Tibial artery (tissue), 4 donors: ENCODE measurements around the gene NOL8.

Source experiments
- DNase-seq, 2 donors: peaks; one replicate each; pipeline ENCODE4 v3.0.0-alpha.2; 2019
- H3K27ac ChIP-seq, 2 donors: fragments of 200-600 bp; sonication (generic) in 1 of 2; 1 replicate in 1 of 2; 2 replicates in 1 of 2; pipeline ENCODE4 v1.5.1; 2018 to 2019; ENCODE audit warnings: mild to moderate bottlenecking in 1 of 2
- H3K27me3 ChIP-seq, 2 donors: fragments of 200-600 bp; sonication (generic) in 1 of 2; one replicate each; pipeline versions ENCODE4 v1.5.1 to v1.6.0; 2016 to 2019
- H3K36me3 ChIP-seq, 3 donors: fragments of 200-600 bp; sonication (generic) in 2 of 3; one replicate each; pipeline ENCODE4 v1.5.1; 2016 to 2019; ENCODE audit warnings: mild to moderate bottlenecking in 2 of 3
- H3K4me1 ChIP-seq, 4 donors: fragments of 200-600 bp; sonication (generic) in 2 of 4; 1 replicate in 3 of 4; 2 replicates in 1 of 4; pipeline ENCODE4 v1.5.1; 2016 to 2019
- H3K4me3 ChIP-seq, 2 donors: fragments of 200-600 bp; sonication (generic) in 1 of 2; 1 replicate in 1 of 2; 2 replicates in 1 of 2; pipeline ENCODE4 v1.5.1; 2018 to 2019; ENCODE audit warnings: mild to moderate bottlenecking in 2 of 2
- H3K9me3 ChIP-seq, 3 donors: fragments of 200-600 bp; sonication (generic) in 1 of 3; one replicate each; pipeline ENCODE4 v1.5.1; 2016 to 2019
- intact Hi-C: fragments of 100-400 bp; cut with DNase I; formaldehyde crosslinking; loops from one replicate; pipeline ENCODE4 v1.15.0; 2023; ENCODE audit warnings: low total_unique reads
- TF ChIP-seq, protein P1 (sequence below), 2 experiments: fragments of 200-600 bp in 1 of 2; fragments of 450-650 bp in 1 of 2; IDR thresholded peaks; one replicate each; pipeline ENCODE4 v1.5.1; 2017 to 2019; ENCODE audit warnings: antibody characterized with exemption in 2 of 2, mild to moderate bottlenecking in 1 of 2, moderate library complexity in 1 of 2

Gene NOL8

DNA sequence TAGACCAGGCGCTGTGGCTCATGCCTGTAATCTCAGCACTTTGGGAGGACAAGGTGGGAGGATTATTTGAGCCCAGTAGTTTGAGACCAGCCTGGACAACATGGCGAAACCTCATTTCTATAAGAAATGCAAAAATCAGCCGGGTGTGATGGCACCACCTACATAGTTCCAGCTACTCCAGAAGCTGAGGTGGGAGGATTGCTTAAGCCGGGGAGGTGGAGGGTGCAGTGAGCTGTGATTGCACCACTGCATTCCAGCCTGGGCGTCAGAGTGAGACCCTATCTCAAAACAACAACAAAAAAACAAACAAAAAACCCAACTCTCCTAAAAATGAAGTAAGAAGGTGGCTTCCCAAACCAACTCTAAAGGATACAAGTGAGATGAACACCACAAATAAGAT, 54.6 kb downstream of the NOL8 start:
- TF ChIP-seq, protein P1, sequence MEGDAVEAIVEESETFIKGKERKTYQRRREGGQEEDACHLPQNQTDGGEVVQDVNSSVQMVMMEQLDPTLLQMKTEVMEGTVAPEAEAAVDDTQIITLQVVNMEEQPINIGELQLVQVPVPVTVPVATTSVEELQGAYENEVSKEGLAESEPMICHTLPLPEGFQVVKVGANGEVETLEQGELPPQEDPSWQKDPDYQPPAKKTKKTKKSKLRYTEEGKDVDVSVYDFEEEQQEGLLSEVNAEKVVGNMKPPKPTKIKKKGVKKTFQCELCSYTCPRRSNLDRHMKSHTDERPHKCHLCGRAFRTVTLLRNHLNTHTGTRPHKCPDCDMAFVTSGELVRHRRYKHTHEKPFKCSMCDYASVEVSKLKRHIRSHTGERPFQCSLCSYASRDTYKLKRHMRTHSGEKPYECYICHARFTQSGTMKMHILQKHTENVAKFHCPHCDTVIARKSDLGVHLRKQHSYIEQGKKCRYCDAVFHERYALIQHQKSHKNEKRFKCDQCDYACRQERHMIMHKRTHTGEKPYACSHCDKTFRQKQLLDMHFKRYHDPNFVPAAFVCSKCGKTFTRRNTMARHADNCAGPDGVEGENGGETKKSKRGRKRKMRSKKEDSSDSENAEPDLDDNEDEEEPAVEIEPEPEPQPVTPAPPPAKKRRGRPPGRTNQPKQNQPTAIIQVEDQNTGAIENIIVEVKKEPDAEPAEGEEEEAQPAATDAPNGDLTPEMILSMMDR (IDR thresholded peaks at IDR 0.05): no peak
- Histone ChIP-seq H3K27me3 (no peaks in the 10 kb centered on the region), H3K4me1 (no peaks in the 10 kb centered on the region), H3K27ac (no peak overlapping the region), H3K4me3 (no peak overlapping the region), H3K36me3 (peaks cover 82 to 99% (median 96%) of the 10 kb centered on the region in 3 donors), H3K9me3 (no peaks in the 10 kb centered on the region)
- DNase-seq: no peak
- intact Hi-C loops: no loop called here

DNA sequence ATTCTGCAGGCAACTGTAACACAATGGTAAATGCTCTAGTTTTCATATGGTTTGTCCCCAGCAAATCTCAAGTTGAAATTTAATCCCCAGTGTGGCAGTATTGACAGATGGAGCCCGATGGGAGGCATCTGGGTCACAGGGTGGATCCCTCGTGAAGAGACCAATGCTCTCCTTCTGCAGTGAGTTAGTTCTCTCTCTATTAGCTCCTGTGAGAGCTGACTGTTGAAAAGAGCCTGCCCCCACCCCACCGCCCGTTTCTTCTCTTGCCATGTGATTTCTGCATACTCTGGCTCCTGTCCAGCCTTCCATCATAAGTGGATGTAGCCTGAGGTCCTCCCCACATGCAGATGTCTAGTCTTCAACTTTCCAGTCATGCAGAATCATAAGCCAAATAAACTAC, 58.7 kb downstream of the NOL8 start:
- no peak for DNase-seq
- H3K4me1 ChIP-seq: no peaks in the 10 kb centered on the region
- TF ChIP-seq, protein P1 (IDR thresholded peaks at IDR 0.05): no peak
- H3K36me3 ChIP-seq: peaks cover 96 to 100% (median 98%) of the 10 kb centered on the region in 3 donors
- no peak overlapping the region for H3K27ac ChIP-seq
- no peaks in the 10 kb centered on the region for H3K27me3 ChIP-seq
- intact Hi-C loops: no loop called here
- H3K4me3 ChIP-seq: no peak overlapping the region
- H3K9me3 ChIP-seq: no peaks in the 10 kb centered on the region

DNA sequence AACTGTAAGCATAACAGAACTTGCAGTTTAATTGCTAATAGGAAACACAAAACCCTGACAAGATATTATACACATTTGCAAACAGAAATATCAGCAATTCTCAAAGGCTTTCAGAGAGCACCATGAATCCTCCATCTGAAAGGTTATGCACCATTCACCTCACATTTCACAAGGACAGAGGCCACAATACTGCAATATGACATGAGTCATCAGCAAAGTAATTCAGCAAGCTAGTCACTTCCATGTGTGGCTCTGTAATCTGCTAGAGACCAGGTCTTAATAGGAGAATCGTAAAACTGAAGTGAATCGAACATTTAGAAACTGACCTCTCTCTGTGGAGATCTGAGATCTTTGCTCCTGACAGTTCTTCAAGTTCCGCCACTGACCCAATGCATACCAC, 60.0 kb downstream of the NOL8 start:
- no peak overlapping the region for H3K4me3 ChIP-seq
- H3K4me1 ChIP-seq: no peaks in the 10 kb centered on the region
- DNase-seq: no peak
- peaks cover 94 to 100% (median 98%) of the 10 kb centered on the region in 3 donors for H3K36me3 ChIP-seq
- no peaks in the 10 kb centered on the region for H3K9me3 ChIP-seq
- H3K27ac ChIP-seq: no peak overlapping the region
- H3K27me3 ChIP-seq: no peaks in the 10 kb centered on the region
- TF ChIP-seq, protein P1 (IDR thresholded peaks at IDR 0.05): no peak
- intact Hi-C loops: no loop called here

DNA sequence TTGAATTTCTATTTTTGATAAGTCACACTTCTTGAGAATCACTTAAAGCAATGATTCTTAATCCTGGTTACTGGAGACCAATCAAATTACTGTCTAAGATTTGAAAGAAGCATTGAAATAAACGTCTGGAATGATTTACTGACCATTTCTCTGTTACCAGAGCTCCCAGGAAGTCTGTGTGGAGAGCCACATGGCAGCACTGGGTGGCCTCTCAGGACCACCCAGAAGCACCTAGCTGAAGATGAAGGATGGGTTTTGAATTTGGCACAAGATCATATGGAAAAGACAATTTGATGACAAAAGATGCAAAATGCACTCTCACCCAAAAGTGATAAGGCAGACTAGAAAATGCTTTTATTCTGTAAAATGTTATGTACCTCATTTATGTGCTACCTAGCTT, 62.0 kb downstream of the NOL8 start:
- TF ChIP-seq, protein P1 (IDR thresholded peaks at IDR 0.05): no peak
- H3K36me3 ChIP-seq: peaks cover 92 to 100% (median 98%) of the 10 kb centered on the region in 3 donors
- intact Hi-C loops: no loop called here
- no peak overlapping the region for H3K4me3 ChIP-seq
- H3K27ac ChIP-seq: no peak overlapping the region
- no peaks in the 10 kb centered on the region for H3K4me1 ChIP-seq
- H3K9me3 ChIP-seq: no peaks in the 10 kb centered on the region
- H3K27me3 ChIP-seq: no peaks in the 10 kb centered on the region
- no peak for DNase-seq

DNA sequence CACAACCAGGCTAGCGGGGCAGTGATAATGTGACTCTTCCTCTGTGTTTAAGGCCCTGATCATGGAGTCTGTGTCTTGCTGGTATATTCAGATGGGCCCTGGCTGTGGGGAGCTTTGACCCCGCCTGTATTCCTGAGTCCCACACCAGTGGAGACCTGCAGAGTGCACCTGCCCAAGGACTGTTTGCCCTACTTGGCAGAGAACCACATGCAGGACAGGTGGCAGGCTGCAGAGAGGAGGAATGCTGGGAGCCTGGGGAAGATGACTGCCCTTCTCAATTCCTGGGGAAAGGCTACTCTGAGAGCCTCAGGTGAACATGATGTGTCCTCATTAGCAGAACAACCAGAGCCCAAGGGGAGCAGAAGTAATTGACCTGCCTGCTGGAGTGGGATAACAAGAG, 67.8 kb downstream of the NOL8 start:
- no peak overlapping the region for H3K27ac ChIP-seq
- intact Hi-C loops: no loop called here
- no peaks in the 10 kb centered on the region for H3K9me3 ChIP-seq
- H3K36me3 ChIP-seq: peaks cover 87 to 98% (median 96%) of the 10 kb centered on the region in 3 donors
- no peak overlapping the region for H3K4me3 ChIP-seq
- no peaks in the 10 kb centered on the region for H3K4me1 ChIP-seq
- no peak for DNase-seq
- TF ChIP-seq, protein P1 (IDR thresholded peaks at IDR 0.05): no peak
- H3K27me3 ChIP-seq: no peaks in the 10 kb centered on the region
